KMS-11 (cell line): Measurements from ENCODE around the gene SEMA5A.

Source experiments
- H2AFZ ChIP-seq: fragments of 200-600 bp; sonication (generic); 2 replicates; pipeline ENCODE4 v1.6.1; 2016; ENCODE audit warnings: antibody characterized with exemption, mixed run types, low read depth
- H3K27ac ChIP-seq: fragments of 200-600 bp; sonication (generic); 2 replicates; pipeline ENCODE4 v1.6.1; 2016; ENCODE audit warnings: mild to moderate bottlenecking, mixed run types
- H3K27me3 ChIP-seq: fragments of 200-600 bp; sonication (generic); 2 replicates; pipeline ENCODE4 v1.6.1; 2017; ENCODE audit warnings: mild to moderate bottlenecking, low read depth, mixed run types, moderate library complexity; ENCODE audit not compliant: insufficient read depth
- H3K36me3 ChIP-seq: fragments of 200-600 bp; sonication (generic); 2 replicates; pipeline ENCODE4 v1.6.1; 2017; ENCODE audit warnings: mild to moderate bottlenecking, mixed run types; ENCODE audit not compliant: insufficient read depth
- H3K4me1 ChIP-seq: fragments of 200-600 bp; sonication (generic); 2 replicates; pipeline ENCODE4 v1.6.1; 2016; ENCODE audit warnings: mild to moderate bottlenecking, low read depth, mixed run types; ENCODE audit not compliant: poor library complexity, severe bottlenecking
- H3K4me2 ChIP-seq: fragments of 200-600 bp; sonication (generic); 2 replicates; pipeline ENCODE4 v1.7.0; 2016; ENCODE audit warnings: mild to moderate bottlenecking, mixed run types
- H3K4me3 ChIP-seq: fragments of 200-600 bp; sonication (generic); IDR thresholded peaks from 2 replicates; pipeline ENCODE4 v1.6.1; 2017; ENCODE audit warnings: low read depth, low read length, mixed read lengths; ENCODE audit not compliant: insufficient read depth
- H3K79me2 ChIP-seq: fragments of 200-600 bp; sonication (generic); 2 replicates; pipeline ENCODE4 v1.6.1; 2016; ENCODE audit warnings: low read depth, mixed run types; ENCODE audit not compliant: insufficient read depth
- H3K9ac ChIP-seq: fragments of 200-600 bp; sonication (generic); 2 replicates; pipeline ENCODE4 v1.6.1; 2016; ENCODE audit warnings: mild to moderate bottlenecking, mixed run types
- H4K20me1 ChIP-seq: fragments of 200-600 bp; sonication (generic); 2 replicates; pipeline ENCODE4 v1.6.1; 2016; ENCODE audit warnings: mild to moderate bottlenecking, mixed run types; ENCODE audit not compliant: insufficient read depth
- TF ChIP-seq, protein P1 (sequence below): fragments of 200-600 bp; sonication (generic); conservative IDR thresholded peaks from 2 replicates; pipeline ENCODE4 v1.6.1; 2017; ENCODE audit warnings: low read depth, mild to moderate bottlenecking, antibody characterized with exemption, low read length, moderate library complexity, mixed read lengths

SEMA5A gene

DNA sequence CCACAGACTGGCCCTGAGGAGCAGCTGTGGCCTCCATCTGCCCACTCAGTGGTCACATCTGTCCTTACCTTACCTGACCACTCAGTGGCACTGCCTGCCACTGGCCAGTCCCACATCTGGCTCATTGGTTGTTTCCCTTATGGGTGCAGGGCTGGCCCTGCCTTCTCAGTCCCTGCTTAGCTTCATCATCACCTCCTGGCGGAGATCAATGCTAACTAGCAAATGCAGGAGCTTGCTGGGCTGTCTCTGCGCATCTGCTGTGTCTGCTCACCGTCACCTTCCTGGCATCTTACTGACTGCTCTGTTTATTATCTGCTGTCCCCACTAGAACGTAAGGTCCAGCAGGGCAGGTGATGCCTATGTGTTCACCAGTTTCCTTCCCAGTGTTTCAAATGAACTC lies 356.9 kb downstream of the SEMA5A start:
- Histone ChIP-seq H3K4me2 (no peak overlapping the region), H3K9ac (no peak overlapping the region), H3K4me1 (no peaks in the 10 kb centered on the region), H3K27ac (no peak overlapping the region), H3K79me2 (no peaks in the 10 kb centered on the region), H3K4me3 (no peak overlapping the region), H2AFZ (no peak overlapping the region), H3K36me3 (no peaks in the 10 kb centered on the region), H4K20me1 (no peaks in the 10 kb centered on the region), H3K27me3 (no peaks in the 10 kb centered on the region)
- TF ChIP-seq, protein P1, sequence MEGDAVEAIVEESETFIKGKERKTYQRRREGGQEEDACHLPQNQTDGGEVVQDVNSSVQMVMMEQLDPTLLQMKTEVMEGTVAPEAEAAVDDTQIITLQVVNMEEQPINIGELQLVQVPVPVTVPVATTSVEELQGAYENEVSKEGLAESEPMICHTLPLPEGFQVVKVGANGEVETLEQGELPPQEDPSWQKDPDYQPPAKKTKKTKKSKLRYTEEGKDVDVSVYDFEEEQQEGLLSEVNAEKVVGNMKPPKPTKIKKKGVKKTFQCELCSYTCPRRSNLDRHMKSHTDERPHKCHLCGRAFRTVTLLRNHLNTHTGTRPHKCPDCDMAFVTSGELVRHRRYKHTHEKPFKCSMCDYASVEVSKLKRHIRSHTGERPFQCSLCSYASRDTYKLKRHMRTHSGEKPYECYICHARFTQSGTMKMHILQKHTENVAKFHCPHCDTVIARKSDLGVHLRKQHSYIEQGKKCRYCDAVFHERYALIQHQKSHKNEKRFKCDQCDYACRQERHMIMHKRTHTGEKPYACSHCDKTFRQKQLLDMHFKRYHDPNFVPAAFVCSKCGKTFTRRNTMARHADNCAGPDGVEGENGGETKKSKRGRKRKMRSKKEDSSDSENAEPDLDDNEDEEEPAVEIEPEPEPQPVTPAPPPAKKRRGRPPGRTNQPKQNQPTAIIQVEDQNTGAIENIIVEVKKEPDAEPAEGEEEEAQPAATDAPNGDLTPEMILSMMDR, result no peak

DNA sequence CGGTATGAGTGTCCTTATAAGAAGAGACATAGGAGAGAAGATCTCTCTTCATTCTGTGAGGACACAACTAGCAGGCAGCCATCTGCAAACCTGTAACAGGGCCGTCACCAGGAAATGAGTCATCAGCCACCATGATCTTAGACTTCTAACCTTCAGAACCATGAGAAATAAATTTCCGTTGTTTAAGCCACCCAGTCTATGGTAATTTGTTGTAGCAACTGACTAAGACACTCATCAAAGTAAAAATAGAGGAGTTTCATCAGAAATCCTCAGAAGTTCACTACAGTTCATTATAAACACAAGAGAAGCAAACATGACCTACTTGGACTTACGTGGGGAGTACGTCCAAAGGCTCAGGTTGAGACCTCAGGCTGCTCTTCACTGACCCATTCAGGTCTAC lies 357.7 kb downstream of the SEMA5A start:
- H3K4me3 ChIP-seq, result no peak overlapping the region
- H3K4me1 ChIP-seq, result no peaks in the 10 kb centered on the region
- H3K4me2 ChIP-seq, result no peak overlapping the region
- H3K36me3 ChIP-seq, result no peaks in the 10 kb centered on the region
- no peaks in the 10 kb centered on the region for H3K27me3 ChIP-seq
- H2AFZ ChIP-seq, result no peak overlapping the region
- no peaks in the 10 kb centered on the region for H4K20me1 ChIP-seq
- TF ChIP-seq, protein P1, result no peak
- no peak overlapping the region for H3K9ac ChIP-seq
- no peaks in the 10 kb centered on the region for H3K79me2 ChIP-seq
- H3K27ac ChIP-seq, result no peak overlapping the region

DNA sequence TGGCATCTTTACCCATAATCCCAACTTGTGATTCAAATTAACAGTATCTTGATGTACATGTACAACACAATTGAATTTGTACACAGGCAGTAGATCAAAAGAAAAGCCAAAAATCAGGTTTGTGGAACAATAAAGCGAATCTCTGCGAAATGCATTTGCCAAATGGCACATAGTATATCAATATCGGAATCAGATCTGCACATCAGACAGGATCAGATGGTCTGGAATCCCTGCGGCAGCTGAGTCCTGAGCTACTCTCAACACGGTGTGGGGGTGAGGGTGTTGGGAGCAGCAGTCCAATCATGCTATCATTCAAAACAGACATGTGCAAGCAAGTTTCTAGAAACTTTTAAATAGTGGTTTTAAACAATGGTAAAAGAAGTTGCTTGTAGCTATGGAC lies 358.3 kb downstream of the SEMA5A start:
- H3K36me3 ChIP-seq, result no peaks in the 10 kb centered on the region
- H3K4me1 ChIP-seq, result no peaks in the 10 kb centered on the region
- H3K27me3 ChIP-seq, result no peaks in the 10 kb centered on the region
- H4K20me1 ChIP-seq, result no peaks in the 10 kb centered on the region
- H3K27ac ChIP-seq, result no peak overlapping the region
- no peak overlapping the region for H2AFZ ChIP-seq
- H3K79me2 ChIP-seq, result no peaks in the 10 kb centered on the region
- H3K4me3 ChIP-seq, result no peak overlapping the region
- TF ChIP-seq, protein P1, result no peak
- H3K4me2 ChIP-seq, result no peak overlapping the region
- H3K9ac ChIP-seq, result no peak overlapping the region

DNA sequence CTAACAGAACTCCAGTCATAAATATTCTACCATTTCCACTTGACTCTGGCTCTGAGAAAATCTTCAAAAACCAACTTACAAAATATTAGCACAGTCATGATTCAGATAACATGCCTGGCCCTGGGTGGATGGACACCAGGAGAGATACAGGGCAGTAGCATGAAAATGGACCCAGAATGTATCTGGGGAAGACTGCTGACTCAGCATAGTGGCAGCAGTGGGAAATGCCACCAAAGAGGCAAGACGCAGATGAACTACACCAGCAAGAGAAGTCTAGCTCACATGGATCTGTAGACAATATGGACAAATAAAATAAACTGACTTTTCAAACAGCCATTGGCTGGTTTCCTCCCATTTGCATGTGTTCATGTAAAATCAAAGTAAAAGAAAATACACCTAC lies 359.8 kb downstream of the SEMA5A start:
- Histone ChIP-seq H3K27ac (no peak overlapping the region), H3K4me3 (no peak overlapping the region), H3K36me3 (no peaks in the 10 kb centered on the region), H3K27me3 (no peaks in the 10 kb centered on the region), H3K79me2 (no peaks in the 10 kb centered on the region), H2AFZ (no peak overlapping the region), H3K4me1 (no peaks in the 10 kb centered on the region), H3K4me2 (no peak overlapping the region), H4K20me1 (no peaks in the 10 kb centered on the region), H3K9ac (no peak overlapping the region)
- TF ChIP-seq, protein P1, result no peak

DNA sequence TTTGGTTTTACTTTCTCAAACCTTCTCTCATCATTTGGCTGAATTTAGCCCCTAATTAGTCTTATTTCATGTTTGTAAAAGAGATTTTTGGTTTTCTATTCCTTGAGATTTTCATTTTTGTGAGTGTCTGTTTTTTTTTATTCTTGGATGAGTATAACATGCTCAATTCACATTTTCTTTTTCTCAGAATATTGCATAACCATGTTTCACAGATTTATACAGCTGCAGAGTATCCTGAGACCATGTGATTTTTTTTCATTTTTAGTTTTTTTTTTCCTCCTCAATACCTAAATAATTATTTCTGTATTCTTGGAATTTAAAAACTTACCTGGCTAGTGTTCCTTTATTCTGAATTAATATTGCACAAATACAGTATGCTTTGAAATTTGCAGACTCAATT lies 361.9 kb downstream of the SEMA5A start:
- H2AFZ ChIP-seq, result no peak overlapping the region
- H3K36me3 ChIP-seq, result no peaks in the 10 kb centered on the region
- no peaks in the 10 kb centered on the region for H3K4me1 ChIP-seq
- no peak overlapping the region for H3K4me2 ChIP-seq
- no peaks in the 10 kb centered on the region for H3K79me2 ChIP-seq
- H3K27me3 ChIP-seq, result no peaks in the 10 kb centered on the region
- TF ChIP-seq, protein P1, result no peak
- H3K27ac ChIP-seq, result no peak overlapping the region
- no peak overlapping the region for H3K9ac ChIP-seq
- H3K4me3 ChIP-seq, result no peak overlapping the region
- no peaks in the 10 kb centered on the region for H4K20me1 ChIP-seq
